Skeletal muscle tissue (tissue), 4 donors: ENCODE data around the gene DNAJB4. TPM values are rescaled to one million over a fixed set of nuclear protein-coding genes. Genes with fewer than 3 reads are reported as not detected.
"Not testable (repeated sequence)": the region's sequence is repeated elsewhere in the genome, so short reads cannot be mapped to it uniquely, and the experiment has no call there.

Experiments
- H3K27ac ChIP-seq: one replicate; pipeline ENCODE4 v1.7.0; 2013; ENCODE audit warnings: mild to moderate bottlenecking, low read depth, low read length, inconsistent platforms
- H3K27me3 ChIP-seq, 3 donors: one replicate each; pipeline ENCODE4 v1.7.0; 2013; ENCODE audit warnings: low read length in 3 of 3; ENCODE audit not compliant: control insufficient read depth in 3 of 3, insufficient read depth in 3 of 3
- H3K36me3 ChIP-seq, 3 donors: one replicate each; pipeline ENCODE4 v1.7.0; 2013; ENCODE audit warnings: low read length in 3 of 3; ENCODE audit not compliant: control insufficient read depth in 3 of 3, insufficient read depth in 3 of 3
- H3K4me1 ChIP-seq, 3 donors: one replicate each; pipeline ENCODE4 v1.7.0; 2013; ENCODE audit warnings: low read length in 3 of 3, mild to moderate bottlenecking in 3 of 3; ENCODE audit not compliant: control insufficient read depth in 3 of 3, insufficient read depth in 3 of 3
- H3K4me3 ChIP-seq, 3 donors: one replicate each; pipeline ENCODE4 v1.7.0; 2013; ENCODE audit warnings: low read length in 3 of 3
- H3K9ac ChIP-seq, 3 donors: one replicate each; pipeline ENCODE4 v1.7.0; 2013; ENCODE audit warnings: low read length in 3 of 3, mild to moderate bottlenecking in 3 of 3, moderate library complexity in 2 of 3, low read depth in 1 of 3
- H3K9me3 ChIP-seq, 3 donors: one replicate each; pipeline ENCODE4 v1.7.0; 2013; ENCODE audit warnings: low read length in 3 of 3; ENCODE audit not compliant: control insufficient read depth in 3 of 3
- total RNA-seq: library from RNA; depleted of rRNA; stranded (reverse); fragments of >200 nt; gene quantifications from one replicate; pipeline ENCODE4 v1.2.3, GENCODE V29; 2014
- donor health status: Osteomylitis.

DNAJB4 gene
- total RNA-seq, 1 donor from 2014 or later = 53.8 TPM

DNA sequence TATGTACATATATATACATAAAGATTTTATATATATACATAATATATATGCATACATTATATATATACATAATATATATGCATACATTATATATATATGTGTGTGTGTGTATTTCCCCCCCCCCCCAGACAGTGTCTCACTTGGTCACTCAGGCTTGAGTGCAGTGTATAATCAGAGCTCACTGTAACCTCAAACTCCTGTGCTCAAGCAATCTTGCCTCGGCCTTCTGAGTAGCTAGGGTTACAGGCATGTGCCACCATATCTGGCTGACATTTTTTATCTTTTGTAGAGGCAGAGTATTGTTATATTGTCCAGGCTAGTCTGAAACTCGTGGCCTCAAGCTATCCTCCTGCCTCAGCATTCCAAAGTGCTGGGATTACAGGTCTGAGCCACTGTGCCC is 16.8 kb upstream of the DNAJB4 start:
- peaks cover 10 to 12% (median 11%) of the 10 kb centered on the region in 3 donors for H3K4me1 ChIP-seq
- no peaks in the 10 kb centered on the region for H3K9me3 ChIP-seq
- no peaks in the 10 kb centered on the region for H3K27me3 ChIP-seq
- H3K36me3 ChIP-seq = no peaks in the 10 kb centered on the region
- H3K4me3 ChIP-seq = peak overlapping the region in 1 of 3 donors; percentile 4
- H3K9ac ChIP-seq = no peak overlapping the region
- no peak overlapping the region for H3K27ac ChIP-seq

DNA sequence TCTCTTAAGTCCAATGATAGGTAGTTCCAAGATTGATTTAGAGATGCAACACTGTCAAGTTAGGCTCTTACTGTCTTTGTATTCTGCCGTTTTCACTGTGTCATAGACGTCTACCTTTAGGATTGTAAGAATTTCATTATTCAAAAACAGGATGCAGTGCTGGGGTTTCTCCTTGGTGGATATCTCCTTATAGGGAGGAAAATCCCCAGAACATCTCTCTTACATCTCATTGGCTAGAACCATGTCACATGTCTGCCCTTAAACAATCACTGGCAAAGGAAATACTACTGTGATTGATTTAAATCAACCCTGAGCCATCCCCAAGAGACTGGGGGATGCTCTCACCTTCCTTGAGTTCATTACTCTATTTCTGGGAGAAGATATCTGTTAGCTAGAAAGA is 15.0 kb upstream of the DNAJB4 start:
- Histone ChIP-seq H3K4me1 (peaks cover 10 to 12% (median 11%) of the 10 kb centered on the region in 3 donors), H3K4me3 (no peak overlapping the region), H3K9me3 (no peaks in the 10 kb centered on the region), H3K36me3 (no peaks in the 10 kb centered on the region), H3K27me3 (no peaks in the 10 kb centered on the region), H3K9ac (no peak overlapping the region), H3K27ac (no peak overlapping the region)

DNA sequence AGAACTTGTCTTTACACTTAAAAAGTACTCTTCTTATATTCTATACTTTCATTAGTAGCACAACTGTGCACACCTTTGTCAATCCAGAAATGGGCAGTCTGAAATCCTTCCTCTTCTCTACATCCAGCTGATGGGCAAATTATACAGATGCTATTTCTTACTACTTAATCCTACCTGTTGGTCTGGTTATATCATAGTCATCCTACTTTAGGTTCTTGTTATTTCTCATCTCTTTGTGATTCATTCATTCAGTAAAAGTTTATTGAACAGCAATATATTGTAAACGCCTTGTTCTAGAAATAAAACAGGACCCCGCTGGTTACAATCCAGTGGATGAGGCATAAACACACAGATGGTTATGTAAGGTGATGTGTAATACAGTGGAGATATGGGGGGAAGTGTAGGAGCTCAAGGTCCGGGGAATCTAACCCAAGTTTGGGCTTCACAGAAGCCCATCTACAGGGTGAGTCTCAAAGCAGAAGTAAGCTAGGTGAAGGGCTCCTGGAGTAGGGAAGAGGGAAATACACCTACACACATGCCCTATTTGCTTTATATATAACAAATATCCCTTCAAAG is 14.0 kb upstream of the DNAJB4 start:
- peaks cover 8 to 12% (median 10%) of the 10 kb centered on the region in 3 donors for H3K4me1 ChIP-seq
- no peaks in the 10 kb centered on the region for H3K27me3 ChIP-seq
- H3K9me3 ChIP-seq = no peaks in the 10 kb centered on the region
- H3K9ac ChIP-seq = no peak overlapping the region
- H3K36me3 ChIP-seq = no peaks in the 10 kb centered on the region
- no peak overlapping the region for H3K4me3 ChIP-seq
- no peak overlapping the region for H3K27ac ChIP-seq

DNA sequence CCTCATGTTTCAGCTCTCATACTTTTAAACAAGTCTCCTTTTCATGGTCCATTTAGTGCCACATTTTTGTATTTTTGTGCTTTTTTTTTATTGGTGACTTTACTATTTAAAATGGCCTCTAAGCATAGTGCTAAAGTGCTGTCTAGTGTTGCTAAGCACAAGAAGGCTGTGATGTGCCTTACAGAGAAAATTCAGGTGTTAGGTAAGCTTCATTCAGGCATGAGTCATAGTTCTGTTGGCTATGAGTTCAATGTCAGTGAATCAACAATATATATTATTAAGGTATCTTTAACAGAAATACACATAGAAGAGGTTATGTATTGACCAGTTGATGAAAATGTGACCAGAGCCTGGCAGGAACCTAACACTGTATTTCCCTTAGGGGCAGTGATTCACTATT is 13.1 kb upstream of the DNAJB4 start:
- H3K27ac ChIP-seq = no peak overlapping the region
- no peaks in the 10 kb centered on the region for H3K36me3 ChIP-seq
- no peaks in the 10 kb centered on the region for H3K27me3 ChIP-seq
- H3K4me3 ChIP-seq = no peak overlapping the region
- no peaks in the 10 kb centered on the region for H3K9me3 ChIP-seq
- no peak overlapping the region for H3K9ac ChIP-seq
- H3K4me1 ChIP-seq = peaks cover 0 to 7% (median 4%) of the 10 kb centered on the region in 3 donors

DNA sequence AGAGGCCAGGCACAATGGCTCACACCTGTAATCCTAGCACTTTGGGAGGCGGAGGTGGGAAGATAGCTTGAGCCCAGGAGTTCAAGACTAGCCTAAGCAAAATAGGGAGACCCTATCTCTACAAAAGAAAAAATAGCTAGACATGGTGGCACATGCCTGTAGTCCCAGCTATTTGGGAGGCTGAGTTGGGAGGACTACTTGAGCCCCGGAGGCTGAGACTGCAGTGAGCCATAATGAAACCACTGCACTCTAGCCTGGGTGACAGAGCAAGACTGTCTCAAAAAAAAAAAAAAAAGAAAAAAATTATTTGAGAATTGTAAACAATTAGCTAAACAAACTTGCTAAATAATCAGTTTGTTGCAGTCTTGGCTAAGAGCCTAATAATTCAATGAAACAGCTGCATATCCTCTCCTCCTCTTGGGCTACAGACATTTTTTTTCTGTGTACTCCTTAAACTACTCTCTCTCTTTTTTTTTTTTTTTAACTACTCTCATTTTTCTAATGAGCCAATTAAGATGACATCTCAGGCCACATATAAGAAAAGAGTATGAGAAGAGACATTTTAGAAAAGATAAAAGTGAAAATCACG is 10.5 kb upstream of the DNAJB4 start:
- Histone ChIP-seq H3K9me3 (no peaks in the 10 kb centered on the region), H3K4me1 (peaks cover 0 to 2% (median 0%) of the 10 kb centered on the region in 3 donors), H3K27me3 (no peaks in the 10 kb centered on the region), H3K4me3 (no peak overlapping the region), H3K36me3 (no peaks in the 10 kb centered on the region), H3K9ac (no peak overlapping the region), H3K27ac (no peak overlapping the region)

DNA sequence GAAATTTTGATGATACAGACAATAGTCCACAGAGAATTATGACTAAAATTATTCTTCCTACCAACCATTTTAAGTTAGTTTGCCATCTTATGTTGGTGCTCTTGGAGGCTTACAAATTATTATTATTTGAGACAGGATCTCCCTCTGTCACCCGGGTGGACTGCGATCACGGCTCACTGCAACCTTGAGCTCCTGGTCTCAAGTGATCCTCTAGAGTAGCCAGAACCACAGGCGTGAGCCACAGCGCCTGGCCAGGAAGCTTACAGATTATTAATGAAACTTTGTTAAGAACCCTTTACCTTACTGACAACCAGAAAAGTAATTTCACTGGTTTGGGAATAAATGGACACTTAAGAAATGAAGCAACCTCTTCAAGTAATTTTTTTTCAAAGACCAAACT is 8.0 kb upstream of the DNAJB4 start:
- Histone ChIP-seq H3K36me3 (no peaks in the 10 kb centered on the region), H3K27me3 (no peaks in the 10 kb centered on the region), H3K4me1 (peaks cover 0 to 2% (median 0%) of the 10 kb centered on the region in 3 donors), H3K27ac (no peak overlapping the region), H3K9ac (no peak overlapping the region), H3K9me3 (no peaks in the 10 kb centered on the region), H3K4me3 (no peak overlapping the region)

DNA sequence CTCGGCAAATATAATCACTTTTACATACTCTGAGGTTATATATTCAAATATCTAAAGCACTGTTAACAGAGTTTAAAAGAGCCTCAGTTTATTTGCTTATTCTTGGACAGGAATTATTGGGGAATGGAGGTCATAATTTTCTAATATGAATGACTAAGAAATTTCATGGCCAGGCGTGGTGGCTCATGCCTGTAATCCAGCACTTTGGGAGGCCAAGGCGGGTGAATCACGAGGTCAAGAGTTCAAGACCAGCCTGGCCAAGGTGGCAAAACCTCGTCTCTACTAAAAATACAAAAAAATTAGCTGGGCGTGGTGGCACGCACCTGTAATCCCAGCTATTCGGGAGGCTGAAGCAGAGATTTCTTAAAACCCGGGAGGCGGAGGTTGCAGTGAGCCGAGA is 4.2 kb upstream of the DNAJB4 start:
- not testable (repeated sequence) for H3K36me3 ChIP-seq, H3K9me3 ChIP-seq, H3K9ac ChIP-seq, H3K4me3 ChIP-seq, H3K4me1 ChIP-seq, H3K27me3 ChIP-seq
- H3K27ac ChIP-seq = peak overlapping the region; percentile 5

DNA sequence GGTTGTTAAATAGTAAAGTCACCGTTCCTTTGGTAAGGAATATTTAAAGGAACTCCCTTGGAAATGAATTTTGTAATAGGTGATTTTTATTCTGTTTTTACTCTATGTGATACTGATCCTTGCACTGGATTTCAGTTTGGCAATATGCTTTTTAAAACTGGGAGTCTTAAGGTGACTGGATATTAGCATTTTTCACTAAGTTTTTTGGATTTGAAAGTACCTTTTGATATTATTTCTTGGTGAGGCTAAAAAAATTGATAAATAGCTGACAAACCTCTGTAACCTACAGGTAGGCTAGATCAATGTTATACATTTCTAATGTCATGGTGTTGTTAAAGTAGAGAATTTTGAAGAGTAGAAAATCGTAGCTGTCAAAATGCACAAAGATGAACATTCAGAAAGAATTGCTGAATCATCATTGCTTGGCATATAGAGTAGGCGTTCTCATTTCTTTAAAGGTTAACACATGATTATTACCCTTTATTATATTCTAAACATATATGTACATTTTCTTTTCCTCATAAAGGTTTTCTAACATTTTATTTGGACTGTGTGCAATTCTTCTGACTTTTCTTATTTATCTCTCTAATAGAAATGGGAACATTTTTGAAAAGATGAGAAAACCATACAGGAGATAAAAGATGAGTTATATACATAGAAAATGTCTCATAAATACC is 1.5 kb upstream of the DNAJB4 start:
- Histone ChIP-seq H3K4me3 (peak overlapping the region in 2 of 3 donors; percentile 5 to 96), H3K9ac (peak overlapping the region in 2 of 3 donors; percentile 88 to 99), H3K4me1 (peaks cover 0 to 13% (median 7%) of the 10 kb centered on the region in 3 donors), H3K9me3 (no peaks in the 10 kb centered on the region), H3K36me3 (no peaks in the 10 kb centered on the region), H3K27me3 (no peaks in the 10 kb centered on the region), H3K27ac (peak overlapping the region; percentile 94)

DNA sequence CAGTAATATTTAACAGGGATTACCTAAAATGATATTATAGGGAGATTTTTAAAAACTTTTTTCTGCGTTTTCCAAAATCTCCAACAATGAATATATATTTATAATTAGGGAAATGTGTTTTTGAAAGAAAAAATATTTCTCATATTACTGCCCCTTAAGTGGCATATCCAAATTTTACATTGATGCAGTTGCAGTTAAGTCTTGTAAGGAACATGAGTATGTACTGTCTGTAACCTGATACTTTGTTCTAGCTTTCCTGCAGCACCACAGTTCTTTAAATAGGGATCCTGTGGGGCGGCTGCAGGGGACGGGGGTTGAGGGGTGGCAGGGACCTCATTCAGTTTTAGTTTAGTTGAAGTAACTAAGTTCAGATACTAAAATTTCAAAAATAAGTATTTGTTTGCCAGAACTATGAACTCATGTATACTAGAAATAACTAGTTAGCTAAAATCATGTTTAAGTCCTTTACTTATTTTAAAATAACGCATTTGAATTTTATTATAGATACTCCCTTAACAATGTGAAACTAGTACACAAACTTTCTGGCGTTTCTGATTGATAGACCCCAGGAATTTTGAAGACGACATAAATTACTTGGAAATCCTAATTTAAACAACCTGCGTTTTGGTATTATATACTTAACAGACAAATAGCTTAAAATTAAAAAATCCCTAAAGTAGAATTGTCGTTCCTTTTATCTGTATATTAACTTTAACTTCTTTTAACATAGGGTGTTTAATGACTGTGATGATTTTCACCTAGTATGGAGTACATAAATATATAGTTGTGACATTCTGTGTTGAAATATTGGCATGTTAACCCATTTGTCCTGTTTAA is 639 bp upstream of the DNAJB4 start:
- Histone ChIP-seq H3K36me3 (no peaks in the 10 kb centered on the region), H3K9ac (peak overlapping the region; percentile 79 to 99 (median 88)), H3K4me1 (peaks cover under 1 to 16% (median 5%) of the 10 kb centered on the region in 3 donors)

DNA sequence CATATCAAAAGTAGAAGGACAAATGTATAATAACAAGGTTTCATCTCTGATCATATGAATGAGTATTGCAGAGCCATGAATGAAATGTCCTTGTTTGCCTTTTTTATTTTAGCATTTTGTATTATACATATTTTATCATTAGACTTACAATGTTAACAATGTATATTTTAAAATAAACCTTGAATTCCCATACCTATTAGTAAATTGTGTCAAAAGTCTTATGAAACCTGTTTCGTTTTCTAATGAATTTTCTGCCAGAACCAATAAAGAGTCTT is 646 bp downstream of the DNAJB4 start:
- peaks cover 5 to 23% (median 11%) of the 10 kb centered on the region in 3 donors for H3K4me1 ChIP-seq

More for the DNA sequence above, 639 bp upstream of the DNAJB4 start:
- peak overlapping the region; percentile 94 for H3K27ac ChIP-seq
- peak overlapping the region; percentile 70 to 96 (median 74) for H3K4me3 ChIP-seq
- no peaks in the 10 kb centered on the region for H3K27me3 ChIP-seq
- no peaks in the 10 kb centered on the region for H3K9me3 ChIP-seq

More for the DNA sequence above, 646 bp downstream of the DNAJB4 start:
- Histone ChIP-seq H3K4me3 (peak overlapping the region; percentile 70 to 96 (median 74)), H3K9me3 (no peaks in the 10 kb centered on the region), H3K27ac (peak overlapping the region; percentile 94), H3K36me3 (no peaks in the 10 kb centered on the region), H3K27me3 (no peaks in the 10 kb centered on the region), H3K9ac (peak overlapping the region; percentile 79 to 99 (median 88))
